ENCODE data around the gene USP44.

Gene USP44

DNA sequence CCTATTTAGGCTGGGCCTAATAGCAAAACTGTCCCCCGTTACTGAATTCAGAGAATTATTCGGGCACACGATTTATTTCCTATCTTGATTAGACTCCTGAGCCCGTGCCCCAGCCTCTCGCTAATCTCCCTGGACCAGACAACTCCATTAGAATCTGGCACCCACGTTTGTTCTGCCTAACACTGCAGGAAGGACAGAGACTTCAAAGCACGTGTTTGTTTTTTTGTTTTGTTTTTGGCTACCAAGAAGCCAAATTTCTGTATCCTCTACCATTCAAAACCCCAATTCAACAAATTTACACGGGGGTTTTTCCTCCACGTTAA lies 4.8 kb downstream of the USP44 start:
- TF ChIP-seq GLIS3 (CRISPR knock-in tag; IDR thresholded peaks at IDR 0.05) (no peak), PPARA (CRISPR knock-in tag; IDR thresholded peaks at IDR 0.05; ENCODE audit: borderline replicate concordance) (no peak), ARNTL (CRISPR knock-in tag; IDR thresholded peaks at IDR 0.05; ENCODE audit: borderline replicate concordance, low read depth) (no peak), ISL1 (CRISPR knock-in tag; IDR thresholded peaks at IDR 0.05) (no peak), BACH2 (CRISPR knock-in tag; IDR thresholded peaks at IDR 0.05; ENCODE audit: borderline replicate concordance) (no peak), TSHZ2 (CRISPR knock-in tag; IDR thresholded peaks at IDR 0.05) (no peak), ZC3H10 (CRISPR knock-in tag; IDR thresholded peaks at IDR 0.05) (no peak), TOX (CRISPR knock-in tag; IDR thresholded peaks at IDR 0.05; ENCODE audit: borderline replicate concordance) (no peak)
- TF ChIP-seq, protein P1, sequence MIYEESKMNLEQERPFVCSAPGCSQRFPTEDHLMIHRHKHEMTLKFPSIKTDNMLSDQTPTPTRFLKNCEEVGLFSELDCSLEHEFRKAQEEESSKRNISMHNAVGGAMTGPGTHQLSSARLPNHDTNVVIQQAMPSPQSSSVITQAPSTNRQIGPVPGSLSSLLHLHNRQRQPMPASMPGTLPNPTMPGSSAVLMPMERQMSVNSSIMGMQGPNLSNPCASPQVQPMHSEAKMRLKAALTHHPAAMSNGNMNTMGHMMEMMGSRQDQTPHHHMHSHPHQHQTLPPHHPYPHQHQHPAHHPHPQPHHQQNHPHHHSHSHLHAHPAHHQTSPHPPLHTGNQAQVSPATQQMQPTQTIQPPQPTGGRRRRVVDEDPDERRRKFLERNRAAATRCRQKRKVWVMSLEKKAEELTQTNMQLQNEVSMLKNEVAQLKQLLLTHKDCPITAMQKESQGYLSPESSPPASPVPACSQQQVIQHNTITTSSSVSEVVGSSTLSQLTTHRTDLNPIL (CRISPR knock-in tag; IDR thresholded peaks at IDR 0.05; ENCODE audit: low read depth), result no peak

GRCh38 chr12:95545731-95546490 lies 5.4 kb downstream of the USP44 start:
- TF ChIP-seq CSRNP3 (CRISPR knock-in tag; IDR thresholded peaks at IDR 0.05) (no peak), ARNTL (CRISPR knock-in tag; IDR thresholded peaks at IDR 0.05; ENCODE audit: borderline replicate concordance, low read depth) (no peak), ZNF70 (CRISPR knock-in tag; IDR thresholded peaks at IDR 0.05) (no peak), ZC3H10 (CRISPR knock-in tag; IDR thresholded peaks at IDR 0.05) (no peak), OSR1 (CRISPR knock-in tag; IDR thresholded peaks at IDR 0.05) (no peak), CSDC2 (CRISPR knock-in tag; IDR thresholded peaks at IDR 0.05) (no peak), TOX (CRISPR knock-in tag; IDR thresholded peaks at IDR 0.05; ENCODE audit: borderline replicate concordance) (no peak), ESRRG (CRISPR knock-in tag; IDR thresholded peaks at IDR 0.05) (no peak), BACH2 (CRISPR knock-in tag; IDR thresholded peaks at IDR 0.05; ENCODE audit: borderline replicate concordance) (no peak), RARB (CRISPR knock-in tag; IDR thresholded peaks at IDR 0.05) (no peak), ZFP30 (CRISPR knock-in tag; IDR thresholded peaks at IDR 0.05) (no peak), TCF4 (CRISPR knock-in tag; IDR thresholded peaks at IDR 0.05; ENCODE audit: borderline replicate concordance) (no peak), GLIS3 (CRISPR knock-in tag; IDR thresholded peaks at IDR 0.05) (no peak), ISL1 (CRISPR knock-in tag; IDR thresholded peaks at IDR 0.05) (no peak), TSHZ2 (CRISPR knock-in tag; IDR thresholded peaks at IDR 0.05) (no peak), PPARA (CRISPR knock-in tag; IDR thresholded peaks at IDR 0.05; ENCODE audit: borderline replicate concordance) (no peak), ZFP3 (CRISPR knock-in tag; IDR thresholded peaks at IDR 0.05) (no peak)
- TF ChIP-seq, protein P1 (CRISPR knock-in tag; IDR thresholded peaks at IDR 0.05; ENCODE audit: low read depth), result no peak
- no peak for ATAC-seq

More for the DNA sequence above, 4.8 kb downstream of the USP44 start:
- ATAC-seq, result no peak

- ATAC-seq, result no peak
- TF ChIP-seq TOX (CRISPR knock-in tag; IDR thresholded peaks at IDR 0.05; ENCODE audit: borderline replicate concordance), result no peak
- no peak for TF ChIP-seq ZNF70 (CRISPR knock-in tag; IDR thresholded peaks at IDR 0.05)
- TF ChIP-seq CSDC2 (CRISPR knock-in tag; IDR thresholded peaks at IDR 0.05), result no peak
- TF ChIP-seq PPARA (CRISPR knock-in tag; IDR thresholded peaks at IDR 0.05; ENCODE audit: borderline replicate concordance), result no peak
- no peak for TF ChIP-seq OSR1 (CRISPR knock-in tag; IDR thresholded peaks at IDR 0.05)
- no peak for TF ChIP-seq PATZ1 (CRISPR knock-in tag; IDR thresholded peaks at IDR 0.05; ENCODE audit: borderline replicate concordance)
- TF ChIP-seq BACH2 (CRISPR knock-in tag; IDR thresholded peaks at IDR 0.05; ENCODE audit: borderline replicate concordance), result no peak
- no peak for TF ChIP-seq RARB (CRISPR knock-in tag; IDR thresholded peaks at IDR 0.05)
- TF ChIP-seq, protein P1 (CRISPR knock-in tag; IDR thresholded peaks at IDR 0.05; ENCODE audit: low read depth), result no peak
Observed at GRCh38 chr12:95545303-95545702, 6.0 kb downstream of the USP44 start.

All from SK-N-SH treated with all-trans-retinoic acid at 6 μM for 48 hours (cell line).